Urothelium cell line (cell line): ENCODE measurements around the gene PAQR5.
"Not testable (repeated sequence)": the region's sequence is repeated elsewhere in the genome, so short reads cannot be mapped to it uniquely, and the experiment has no call there.

Experiments used
- DNase-seq: peaks from one replicate; pipeline ENCODE4 v3.0.0; 2011; ENCODE audit warnings: low spot score, mixed read lengths
- FAIRE-seq: peaks from 2 replicates; lab custom pipeline; 2011; peaks lifted over from hg19 to GRCh38; lab: Jason Lieb, UNC

The PAQR5 gene

GRCh38 chr15:69314736-69315135 is 16.0 kb downstream of the PAQR5 start:
- FAIRE-seq: no peak
- DNase-seq: no peak

- DNase-seq (no peak), FAIRE-seq (no peak)
These were observed 16.8 kb downstream of the PAQR5 start for GRCh38 chr15:69315402-69316110.

- FAIRE-seq: no peak
- no peak for DNase-seq
These were observed 17.6 kb downstream of the PAQR5 start for GRCh38 chr15:69316291-69316690.

- FAIRE-seq: no peak
These were observed 18.7 kb downstream of the PAQR5 start for GRCh38 chr15:69317392-69317841.

GRCh38 chr15:69318033-69318432 is 19.3 kb downstream of the PAQR5 start:
- FAIRE-seq (peak; percentile 13), DNase-seq (no peak)

More at GRCh38 chr15:69317392-69317841, 18.7 kb downstream of the PAQR5 start:
- DNase-seq: no peak

GRCh38 chr15:69319384-69320375 is 21.0 kb downstream of the PAQR5 start:
- DNase-seq (no peak), FAIRE-seq (no peak)

- no peak for FAIRE-seq
- no peak for DNase-seq
These were observed 22.4 kb downstream of the PAQR5 start for GRCh38 chr15:69320977-69321554.

- no peak for FAIRE-seq
- no peak for DNase-seq
These were observed 25.2 kb downstream of the PAQR5 start for GRCh38 chr15:69323893-69324430.

GRCh38 chr15:69324565-69324964 is 25.9 kb downstream of the PAQR5 start:
- FAIRE-seq: no peak

GRCh38 chr15:69325456-69325971 is 26.8 kb downstream of the PAQR5 start:
- no peak for DNase-seq

More at GRCh38 chr15:69324565-69324964, 25.9 kb downstream of the PAQR5 start:
- no peak for DNase-seq

GRCh38 chr15:69328080-69328479 is 29.4 kb downstream of the PAQR5 start:
- DNase-seq: no peak
- FAIRE-seq: no peak

More at GRCh38 chr15:69325456-69325971, 26.8 kb downstream of the PAQR5 start:
- FAIRE-seq: no peak

- peak; percentile 23 for FAIRE-seq
These were observed 30.0 kb downstream of the PAQR5 start for GRCh38 chr15:69328739-69329138.

GRCh38 chr15:69337138-69337537 is 38.4 kb downstream of the PAQR5 start:
- DNase-seq (no peak), FAIRE-seq (no peak)

More at GRCh38 chr15:69328739-69329138, 30.0 kb downstream of the PAQR5 start:
- no peak for DNase-seq

- FAIRE-seq: no peak
- no peak for DNase-seq
These were observed 40.0 kb downstream of the PAQR5 start for GRCh38 chr15:69338535-69339213.

- not testable (repeated sequence) for FAIRE-seq
These were observed 40.5 kb downstream of the PAQR5 start for GRCh38 chr15:69339214-69339543.

GRCh38 chr15:69340243-69340900 is 41.7 kb downstream of the PAQR5 start:
- FAIRE-seq: no peak
- DNase-seq: no peak

More at GRCh38 chr15:69339214-69339543, 40.5 kb downstream of the PAQR5 start:
- DNase-seq: not testable (repeated sequence)

GRCh38 chr15:69341356-69341755 is 42.6 kb downstream of the PAQR5 start:
- no peak for FAIRE-seq

GRCh38 chr15:69342460-69343076 is 43.9 kb downstream of the PAQR5 start:
- DNase-seq: no peak

More at GRCh38 chr15:69341356-69341755, 42.6 kb downstream of the PAQR5 start:
- no peak for DNase-seq

GRCh38 chr15:69343133-69343532 is 44.4 kb downstream of the PAQR5 start:
- DNase-seq (no peak), FAIRE-seq (no peak)

More at GRCh38 chr15:69342460-69343076, 43.9 kb downstream of the PAQR5 start:
- no peak for FAIRE-seq
